GM19023 (cell line): ENCODE measurements around the gene TNS2.

Source experiments
- ATAC-seq: cut with Tn5 transposase; IDR thresholded peaks from one replicate; pipeline ENCODE4 v1.9.1; 2021; ENCODE audit warnings: mild to moderate bottlenecking, moderate library complexity; ENCODE audit not compliant: unreplicated experiment

The TNS2 gene

GRCh38 chr12:53067074-53067992, 17.5 kb downstream of the TNS2 start:
- ATAC-seq: no peak

GRCh38 chr12:53067993-53068770, 18.3 kb downstream of the TNS2 start:
- no peak for ATAC-seq

- ATAC-seq: no peak
Observed at GRCh38 chr12:53068811-53069585, 19.1 kb downstream of the TNS2 start.

GRCh38 chr12:53069621-53070410, 20.0 kb downstream of the TNS2 start:
- ATAC-seq: no peak

- no peak for ATAC-seq
Observed at GRCh38 chr12:53070877-53071492, 21.1 kb downstream of the TNS2 start.

- no peak for ATAC-seq
Observed at GRCh38 chr12:53071591-53072551, 22.0 kb downstream of the TNS2 start.

- no peak for ATAC-seq
Observed at GRCh38 chr12:53073881-53074280, 24.0 kb downstream of the TNS2 start.

- ATAC-seq: no peak
Observed at GRCh38 chr12:53074283-53074998, 24.6 kb downstream of the TNS2 start.

GRCh38 chr12:53074999-53075370, 25.1 kb downstream of the TNS2 start:
- ATAC-seq: no peak

GRCh38 chr12:53076461-53076860, 26.6 kb downstream of the TNS2 start:
- ATAC-seq: no peak

- no peak for ATAC-seq
Observed at GRCh38 chr12:53077030-53077429, 27.2 kb downstream of the TNS2 start.

- ATAC-seq: peak; percentile 24
Observed at GRCh38 chr12:53078425-53079225, 28.8 kb downstream of the TNS2 start.

- peak; percentile 98 for ATAC-seq
Observed at GRCh38 chr12:53079226-53080117, 29.6 kb downstream of the TNS2 start, which contains the start of gene SPRYD3. TSS of gene SPRYD3 (minus strand) at chr12:53079390. CDS start at chr12:53079333, 57 bp downstream.

- no peak for ATAC-seq
Observed at GRCh38 chr12:53082637-53083175, 32.8 kb downstream of the TNS2 start.

- ATAC-seq: no peak
Observed at GRCh38 chr12:53086361-53086760, 36.5 kb downstream of the TNS2 start.

GRCh38 chr12:53090105-53090504, 40.2 kb downstream of the TNS2 start:
- no peak for ATAC-seq
